H1 (cell line): ENCODE data around the gene ACTR3C. TPM values are rescaled to one million over a fixed set of nuclear protein-coding genes. Genes with fewer than 3 reads are reported as not detected.
A peak's percentile ranks its signal among the peaks of the same experiment; 100 is the strongest.
"Not testable (repeated sequence)": the region's sequence is repeated elsewhere in the genome, so short reads cannot be mapped to it uniquely, and the experiment has no call there.

Experiments used
- CTCF ChIA-PET: fragments of 300-600 bp; sonication (Branson Sonifier 250); formaldehyde crosslinking; loops from one replicate; lab custom pipeline; 2021; ENCODE audit not compliant: partially characterized antibody; lab: Charles Lee
- POLR2A ChIA-PET: fragments of 300-600 bp; sonication (Branson Sonifier 250); formaldehyde crosslinking; loops from one replicate; lab custom pipeline; 2021; ENCODE audit warnings: inconsistent platforms; ENCODE audit not compliant: partially characterized antibody; lab: Charles Lee
- DNase-seq, 2 experiments: peaks; one replicate each; pipeline versions ENCODE4 v3.0.0 to v3.0.0-alpha.2; 2010 to 2022; ENCODE audit warnings: low spot score in 2 of 2, low read depth in 1 of 2, mixed read lengths in 1 of 2
- FAIRE-seq: peaks from 2 replicates; lab custom pipeline; 2011; peaks lifted over from hg19 to GRCh38; lab: Jason Lieb, UNC
- H2AFZ ChIP-seq: 2 replicates; pipeline ENCODE4 v1.8.1; 2012; ENCODE audit warnings: low read length, inconsistent platforms
- H2AK5ac ChIP-seq: 2 replicates; pipeline ENCODE4 v1.6.1; 2013; ENCODE audit warnings: low read depth, low read length
- H2BK120ac ChIP-seq: replicated peaks from 2 replicates; pipeline ENCODE3; 2013; ENCODE audit warnings: low read depth, low read length, inconsistent platforms
- H2BK12ac ChIP-seq: 2 replicates; pipeline ENCODE4 v1.6.1; 2013; ENCODE audit warnings: low read depth, low read length
- H2BK15ac ChIP-seq: 2 replicates; pipeline ENCODE4 v1.6.1; 2013; ENCODE audit warnings: low read length
- H2BK20ac ChIP-seq: 2 replicates; pipeline ENCODE4 v1.6.1; 2013; ENCODE audit warnings: low read length
- H2BK5ac ChIP-seq: 2 replicates; pipeline ENCODE4 v1.6.1; 2013; ENCODE audit warnings: low read depth, low read length
- H3K14ac ChIP-seq: 2 replicates; pipeline ENCODE4 v1.6.1; 2013; ENCODE audit warnings: inconsistent platforms; ENCODE audit not compliant: insufficient read length
- H3K18ac ChIP-seq: 2 replicates; pipeline ENCODE4 v1.6.1; 2013; ENCODE audit warnings: low read length; ENCODE audit errors: extremely low read depth
- H3K23ac ChIP-seq: 2 replicates; pipeline ENCODE4 v1.6.1; 2013; ENCODE audit warnings: inconsistent platforms; ENCODE audit not compliant: insufficient read length
- H3K23me2 ChIP-seq: 2 replicates; pipeline ENCODE4 v1.6.1; 2013; ENCODE audit warnings: low read depth, low read length
- H3K27ac ChIP-seq: 2 replicates; pipeline ENCODE4 v1.6.1; 2011; ENCODE audit warnings: low read depth, low read length, inconsistent platforms
- H3K27me3 ChIP-seq, 4 experiments: replicated peaks in 1 of 4; 1 replicate in 1 of 4; 2 replicates in 3 of 4; pipeline versions ENCODE4 v1.6.1 to v1.8.1; 2011 to 2013; ENCODE audit warnings: low read length in 3 of 4, mild to moderate bottlenecking in 3 of 4, inconsistent platforms in 2 of 4, mixed read lengths in 2 of 4, moderate library complexity in 1 of 4; ENCODE audit not compliant: control insufficient read depth in 3 of 4, insufficient read depth in 3 of 4; ENCODE audit errors: extremely low read depth in 1 of 4
- H3K36me3 ChIP-seq, 4 experiments: 2 replicates each; pipeline versions ENCODE4 v1.6.1 to v1.8.1; 2011 to 2013; ENCODE audit warnings: mild to moderate bottlenecking in 4 of 4, low read length in 3 of 4, moderate library complexity in 2 of 4, control low read depth in 1 of 4, inconsistent platforms in 1 of 4; ENCODE audit not compliant: insufficient read depth in 4 of 4, control insufficient read depth in 2 of 4
- H3K4ac ChIP-seq: replicated peaks from 2 replicates; pipeline ENCODE3; 2013; ENCODE audit warnings: low read length, low read depth, mixed read lengths, inconsistent platforms; ENCODE audit not compliant: insufficient read length
- H3K4me1 ChIP-seq, 4 experiments: replicated peaks in 1 of 4; 1 replicate in 1 of 4; 2 replicates in 3 of 4; pipeline versions ENCODE4 v1.6.1 to v1.8.1; 2011 to 2013; ENCODE audit warnings: low read length in 3 of 4, inconsistent platforms in 2 of 4, mixed read lengths in 1 of 4; ENCODE audit not compliant: insufficient read depth in 4 of 4, control insufficient read depth in 3 of 4
- H3K4me2 ChIP-seq, 2 experiments: 2 replicates each; pipeline versions ENCODE4 v1.6.1 to v1.8.1; 2011 to 2013; ENCODE audit warnings: low read depth in 2 of 2, low read length in 2 of 2, control low read depth in 1 of 2, inconsistent platforms in 1 of 2, mild to moderate bottlenecking in 1 of 2; ENCODE audit not compliant: insufficient read depth in 1 of 2
- H3K4me3 ChIP-seq, 4 experiments: fragments of 200-600, 300-600 bp in 1 of 4; sonication (generic), shearing (Covaris generic), sonication (Bioruptor Twin) in 1 of 4; 2 replicates each; pipeline versions ENCODE4 v1.5.1 to v1.8.1; 2011 to 2016; ENCODE audit warnings: low read length in 4 of 4, low read depth in 3 of 4, control low read depth in 2 of 4, inconsistent platforms in 2 of 4, mild to moderate bottlenecking in 2 of 4, mixed read lengths in 1 of 4, moderate library complexity in 1 of 4; ENCODE audit not compliant: insufficient read depth in 2 of 4; ENCODE audit errors: extremely low read depth in 1 of 4
- H3K56ac ChIP-seq: replicated peaks from 2 replicates; pipeline ENCODE3; 2013; ENCODE audit warnings: low read depth, mild to moderate bottlenecking, mixed read lengths, low read length, inconsistent platforms; ENCODE audit not compliant: insufficient read length
- H3K79me1 ChIP-seq: 2 replicates; pipeline ENCODE4 v1.6.1; 2013; ENCODE audit warnings: low read depth, low read length, control low read depth
- H3K79me2 ChIP-seq, 2 experiments: 2 replicates each; pipeline versions ENCODE4 v1.6.1 to v1.8.1; 2012 to 2013; ENCODE audit warnings: low read length in 2 of 2, mild to moderate bottlenecking in 2 of 2, inconsistent platforms in 1 of 2; ENCODE audit not compliant: insufficient read depth in 2 of 2, control insufficient read depth in 1 of 2
- H3K9ac ChIP-seq, 4 experiments: replicated peaks in 1 of 4; 1 replicate in 1 of 4; 2 replicates in 3 of 4; pipeline versions ENCODE4 v1.6.1 to v1.8.1; 2011 to 2013; ENCODE audit warnings: low read depth in 3 of 4, low read length in 3 of 4, control low read depth in 2 of 4, mild to moderate bottlenecking in 2 of 4, moderate library complexity in 2 of 4, inconsistent platforms in 1 of 4; ENCODE audit errors: extremely low read depth in 1 of 4
- H3K9me3 ChIP-seq, 2 experiments: 2 replicates each; pipeline versions ENCODE4 v1.6.1 to v1.8.1; 2012 to 2013; ENCODE audit warnings: mild to moderate bottlenecking in 2 of 2, moderate library complexity in 2 of 2, control low read depth in 1 of 2, inconsistent platforms in 1 of 2, low read depth in 1 of 2, low read length in 1 of 2, mixed read lengths in 1 of 2; ENCODE audit not compliant: insufficient read depth in 2 of 2
- H4K20me1 ChIP-seq, 2 experiments: replicated peaks in 1 of 2; 2 replicates each; pipeline versions ENCODE3 to v1.8.1; 2011 to 2013; ENCODE audit warnings: inconsistent platforms in 2 of 2, low read length in 2 of 2, mild to moderate bottlenecking in 1 of 2; ENCODE audit not compliant: insufficient read depth in 2 of 2, control insufficient read depth in 1 of 2
- H4K5ac ChIP-seq: 2 replicates; pipeline ENCODE4 v1.6.1; 2013; ENCODE audit warnings: low read length, low read depth, mixed read lengths, inconsistent platforms; ENCODE audit not compliant: insufficient read length
- H4K8ac ChIP-seq: 2 replicates; pipeline ENCODE4 v1.8.0; 2013; ENCODE audit warnings: mild to moderate bottlenecking, moderate library complexity, low read length, inconsistent platforms; ENCODE audit not compliant: insufficient read depth; ENCODE audit errors: extremely low read depth
- H4K91ac ChIP-seq: replicated peaks from 2 replicates; pipeline ENCODE3; 2013; ENCODE audit warnings: low read length, mixed read lengths, inconsistent platforms; ENCODE audit not compliant: insufficient read length
- WGBS, 2 experiments: shearing (Covaris generic) in 1 of 2; methylation state at CpG; one replicate each; pipeline versions ENCODE4 v1.1.6 to v1.1.7; 2013 to 2015; ENCODE audit warnings: low lambda C conversion rate in 2 of 2, mixed read lengths in 2 of 2, inconsistent platforms in 1 of 2, low coverage in 1 of 2, missing lambda C conversion rate in 1 of 2; ENCODE audit not compliant: insufficient replicate concordance in 2 of 2, insufficient coverage in 1 of 2, insufficient read length in 1 of 2; ENCODE audit errors: extremely low coverage in 1 of 2, missing lambda C conversion rate in 1 of 2; 5-methylcytosine and 5-hydroxymethylcytosine counted together
- polyA plus RNA-seq, 7 experiments: library from polyadenylated mRNA; depleted of rRNA in 3 of 7; stranded (reverse) in 5 of 7; unstranded in 2 of 7; fragments of >200 nt in 5 of 7; fragments of 200-250 nt in 2 of 7; gene quantifications; 1 replicate in 5 of 7; 2 replicates in 1 of 7; 4 replicates in 1 of 7; pipeline versions ENCODE4 v1.2.1 to v1.2.3, GENCODE V29; 2011 to 2013; ENCODE audit warnings: missing spikeins in 2 of 7, mixed read lengths in 2 of 7
- total RNA-seq: library from RNA; stranded (reverse); fragmentation: NEBNext Ultra II Directional; extraction: Animal tissue kit (Norgen Biotek cat#: 25700); gene quantifications from 2 replicates; pipeline ENCODE4 v1.2.1, GENCODE V29; 2021
- TF ChIP-seq, protein P1 (sequence below), 3 experiments: IDR thresholded peaks; 1 replicate in 2 of 3; 2 replicates in 1 of 3; pipeline versions ENCODE4 v1.5.1 to v1.6.1; 2011; ENCODE audit warnings: low read length in 3 of 3, mild to moderate bottlenecking in 3 of 3, inconsistent platforms in 2 of 3, low read depth in 1 of 3, moderate library complexity in 1 of 3; ENCODE audit not compliant: insufficient read depth in 1 of 3; ENCODE audit errors: control extremely low read depth in 1 of 3

Gene ACTR3C
- total and polyA plus RNA-seq, 2 of the 8 experiments (the other 6 are each of a cell fraction or from before 2014, with no cell fraction given) = 1.5 TPM; not detected in 1

DNA sequence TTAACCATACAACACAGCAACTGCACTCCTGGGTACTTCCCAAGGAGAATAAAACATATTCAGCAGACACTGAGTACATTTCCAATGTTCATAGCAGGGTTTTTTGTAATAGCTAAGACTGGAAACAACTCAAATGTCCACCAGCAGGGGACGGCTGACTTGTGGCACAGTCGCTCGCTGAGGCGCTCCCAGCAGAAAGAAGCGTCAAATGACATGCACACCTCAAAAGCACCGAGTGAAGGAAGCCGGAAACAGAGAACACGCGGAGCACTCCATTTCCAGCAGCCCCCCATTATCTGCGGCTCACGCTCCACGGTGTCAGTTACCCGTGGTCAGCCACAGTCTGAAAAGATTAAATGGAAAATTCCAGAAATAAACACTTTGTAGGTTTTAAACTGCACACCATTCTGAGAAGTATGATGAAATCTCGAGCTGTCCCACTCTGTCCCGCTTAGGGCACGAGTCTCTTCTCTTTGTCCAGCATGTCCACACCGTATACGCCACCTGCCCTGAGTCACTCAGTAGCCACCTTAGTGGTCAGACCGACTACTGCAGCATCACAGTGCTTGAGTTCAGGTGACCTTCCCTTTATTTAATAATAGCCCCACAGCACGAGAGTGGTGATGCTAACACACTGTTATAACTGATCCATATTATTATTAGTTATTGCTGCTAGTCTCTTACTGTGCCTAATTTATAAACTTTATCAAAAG lies 56.2 kb downstream of the ACTR3C start:
- H3K79me1 ChIP-seq, CTCF ChIA-PET, POLR2A ChIA-PET: not testable (repeated sequence)

More for the DNA sequence above, 56.2 kb downstream of the ACTR3C start:
- H3K4ac ChIP-seq, H2BK12ac ChIP-seq, FAIRE-seq, H3K36me3 ChIP-seq, H4K8ac ChIP-seq, H2BK120ac ChIP-seq, H3K9me3 ChIP-seq, H3K9ac ChIP-seq, H3K4me3 ChIP-seq, H3K4me2 ChIP-seq, DNase-seq, H2AFZ ChIP-seq, H2AK5ac ChIP-seq, H4K5ac ChIP-seq, H3K79me2 ChIP-seq, H3K23me2 ChIP-seq, H2BK5ac ChIP-seq, H3K56ac ChIP-seq, H4K20me1 ChIP-seq, H4K91ac ChIP-seq, H2BK15ac ChIP-seq, H3K27me3 ChIP-seq, H3K18ac ChIP-seq, H3K4me1 ChIP-seq, H3K23ac ChIP-seq, H2BK20ac ChIP-seq, H3K14ac ChIP-seq, H3K27ac ChIP-seq: not testable (repeated sequence)
- WGBS, 2 experiments = 92% methylated on average over 20 of the region's 20 CpGs; no CpG with 5 or more reads in 1 of the 2 experiments
- TF ChIP-seq, protein P1, sequence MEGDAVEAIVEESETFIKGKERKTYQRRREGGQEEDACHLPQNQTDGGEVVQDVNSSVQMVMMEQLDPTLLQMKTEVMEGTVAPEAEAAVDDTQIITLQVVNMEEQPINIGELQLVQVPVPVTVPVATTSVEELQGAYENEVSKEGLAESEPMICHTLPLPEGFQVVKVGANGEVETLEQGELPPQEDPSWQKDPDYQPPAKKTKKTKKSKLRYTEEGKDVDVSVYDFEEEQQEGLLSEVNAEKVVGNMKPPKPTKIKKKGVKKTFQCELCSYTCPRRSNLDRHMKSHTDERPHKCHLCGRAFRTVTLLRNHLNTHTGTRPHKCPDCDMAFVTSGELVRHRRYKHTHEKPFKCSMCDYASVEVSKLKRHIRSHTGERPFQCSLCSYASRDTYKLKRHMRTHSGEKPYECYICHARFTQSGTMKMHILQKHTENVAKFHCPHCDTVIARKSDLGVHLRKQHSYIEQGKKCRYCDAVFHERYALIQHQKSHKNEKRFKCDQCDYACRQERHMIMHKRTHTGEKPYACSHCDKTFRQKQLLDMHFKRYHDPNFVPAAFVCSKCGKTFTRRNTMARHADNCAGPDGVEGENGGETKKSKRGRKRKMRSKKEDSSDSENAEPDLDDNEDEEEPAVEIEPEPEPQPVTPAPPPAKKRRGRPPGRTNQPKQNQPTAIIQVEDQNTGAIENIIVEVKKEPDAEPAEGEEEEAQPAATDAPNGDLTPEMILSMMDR (IDR thresholded peaks at IDR 0.05; ENCODE audit: control extremely low read depth in 1 of 3, insufficient read depth in 1 of 3, low read depth in 1 of 3, low read length in 3 of 3) = peak in 1 of 3 experiments; percentile 1; a peak in 1 of 4 replicates
